GM12872 (cell line): ENCODE measurements around the gene PDF.

Source experiments
- TF ChIP-seq, protein P1 (sequence below): IDR thresholded peaks from 3 replicates; pipeline ENCODE4 v1.5.1; 2011; ENCODE audit warnings: low read depth, mild to moderate bottlenecking, low read length, moderate library complexity; ENCODE audit not compliant: insufficient read depth

Gene PDF

DNA sequence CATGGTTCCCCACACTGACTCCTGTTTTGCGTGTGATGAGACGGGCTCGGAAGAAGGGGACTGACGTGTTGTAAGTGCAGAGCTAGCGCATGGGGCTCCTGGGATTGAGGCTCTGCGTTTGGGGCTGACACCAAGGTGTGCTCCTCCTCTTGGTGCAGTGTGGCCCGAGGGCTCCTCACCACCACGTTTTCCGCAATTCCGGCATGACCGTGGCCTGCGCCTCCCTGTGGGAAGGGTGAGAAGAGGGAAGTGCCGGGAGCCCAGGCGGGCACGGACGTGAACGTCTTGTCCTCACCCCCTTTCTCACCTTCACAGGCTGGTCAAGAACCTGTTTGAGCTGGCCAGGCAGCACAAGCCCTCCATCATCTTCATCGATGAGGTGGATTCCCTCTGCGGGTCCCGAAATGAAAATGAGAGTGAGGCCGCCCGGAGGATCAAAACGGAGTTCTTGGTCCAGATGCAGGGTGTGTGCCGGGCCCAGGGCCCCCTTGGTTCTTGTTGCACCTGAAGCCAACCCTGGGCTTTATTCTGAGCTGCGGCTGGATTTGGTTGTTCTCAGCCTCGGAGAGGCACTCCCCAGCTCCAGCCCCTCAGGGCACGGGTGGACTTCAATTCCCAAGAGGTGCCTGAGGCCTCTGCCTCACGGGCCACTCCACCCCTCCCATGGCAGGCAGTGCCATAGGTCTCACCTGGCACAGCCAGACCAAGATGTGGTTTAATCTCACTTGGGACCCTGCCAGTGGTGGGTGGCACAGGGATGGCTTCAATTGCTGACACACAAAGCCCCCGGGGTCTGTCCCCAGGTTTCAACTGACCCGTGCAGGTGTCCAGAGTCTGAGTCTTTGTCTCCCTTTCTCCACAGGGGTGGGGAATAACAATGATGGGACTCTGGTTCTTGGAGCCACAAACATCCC lies 10.3 kb downstream of the PDF start:
- TF ChIP-seq, protein P1, sequence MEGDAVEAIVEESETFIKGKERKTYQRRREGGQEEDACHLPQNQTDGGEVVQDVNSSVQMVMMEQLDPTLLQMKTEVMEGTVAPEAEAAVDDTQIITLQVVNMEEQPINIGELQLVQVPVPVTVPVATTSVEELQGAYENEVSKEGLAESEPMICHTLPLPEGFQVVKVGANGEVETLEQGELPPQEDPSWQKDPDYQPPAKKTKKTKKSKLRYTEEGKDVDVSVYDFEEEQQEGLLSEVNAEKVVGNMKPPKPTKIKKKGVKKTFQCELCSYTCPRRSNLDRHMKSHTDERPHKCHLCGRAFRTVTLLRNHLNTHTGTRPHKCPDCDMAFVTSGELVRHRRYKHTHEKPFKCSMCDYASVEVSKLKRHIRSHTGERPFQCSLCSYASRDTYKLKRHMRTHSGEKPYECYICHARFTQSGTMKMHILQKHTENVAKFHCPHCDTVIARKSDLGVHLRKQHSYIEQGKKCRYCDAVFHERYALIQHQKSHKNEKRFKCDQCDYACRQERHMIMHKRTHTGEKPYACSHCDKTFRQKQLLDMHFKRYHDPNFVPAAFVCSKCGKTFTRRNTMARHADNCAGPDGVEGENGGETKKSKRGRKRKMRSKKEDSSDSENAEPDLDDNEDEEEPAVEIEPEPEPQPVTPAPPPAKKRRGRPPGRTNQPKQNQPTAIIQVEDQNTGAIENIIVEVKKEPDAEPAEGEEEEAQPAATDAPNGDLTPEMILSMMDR = no peak

DNA sequence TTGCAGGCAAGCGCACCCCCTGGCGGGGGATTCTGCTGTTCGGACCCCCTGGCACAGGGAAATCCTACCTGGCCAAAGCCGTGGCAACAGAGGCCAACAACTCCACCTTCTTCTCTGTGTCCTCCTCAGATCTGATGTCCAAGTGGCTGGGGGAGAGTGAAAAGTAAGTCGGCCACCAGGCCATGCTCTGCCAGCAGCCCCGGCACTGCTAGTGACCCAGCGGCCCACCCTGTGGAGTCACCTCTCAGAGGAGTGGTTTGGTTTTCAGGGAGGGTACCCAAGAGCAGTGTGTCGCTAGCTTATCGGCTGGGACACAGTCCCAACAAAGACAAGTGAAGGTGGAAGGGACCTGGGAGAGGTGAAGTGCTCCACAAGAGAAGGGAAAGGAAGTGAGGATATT lies 11.0 kb downstream of the PDF start:
- TF ChIP-seq, protein P1 = no peak

DNA sequence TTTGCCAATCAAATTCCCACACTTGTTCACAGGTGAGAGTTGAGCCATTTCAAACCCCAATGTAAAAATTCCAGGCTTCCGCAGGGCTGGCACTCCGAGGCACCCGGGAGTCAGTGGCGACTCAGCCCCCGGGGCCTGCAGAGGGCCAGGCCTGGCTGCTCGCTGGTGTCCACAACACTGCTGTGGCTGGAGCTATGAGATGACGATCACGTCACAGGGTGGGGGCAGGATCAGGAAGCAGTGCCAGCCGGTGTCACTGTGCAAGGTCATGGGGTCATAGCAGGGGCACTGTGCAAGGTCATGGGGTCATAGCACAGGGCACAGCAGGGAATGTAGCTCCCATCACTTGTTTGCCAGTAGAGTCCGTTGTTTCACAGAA lies 11.5 kb downstream of the PDF start:
- TF ChIP-seq, protein P1 = no peak

DNA sequence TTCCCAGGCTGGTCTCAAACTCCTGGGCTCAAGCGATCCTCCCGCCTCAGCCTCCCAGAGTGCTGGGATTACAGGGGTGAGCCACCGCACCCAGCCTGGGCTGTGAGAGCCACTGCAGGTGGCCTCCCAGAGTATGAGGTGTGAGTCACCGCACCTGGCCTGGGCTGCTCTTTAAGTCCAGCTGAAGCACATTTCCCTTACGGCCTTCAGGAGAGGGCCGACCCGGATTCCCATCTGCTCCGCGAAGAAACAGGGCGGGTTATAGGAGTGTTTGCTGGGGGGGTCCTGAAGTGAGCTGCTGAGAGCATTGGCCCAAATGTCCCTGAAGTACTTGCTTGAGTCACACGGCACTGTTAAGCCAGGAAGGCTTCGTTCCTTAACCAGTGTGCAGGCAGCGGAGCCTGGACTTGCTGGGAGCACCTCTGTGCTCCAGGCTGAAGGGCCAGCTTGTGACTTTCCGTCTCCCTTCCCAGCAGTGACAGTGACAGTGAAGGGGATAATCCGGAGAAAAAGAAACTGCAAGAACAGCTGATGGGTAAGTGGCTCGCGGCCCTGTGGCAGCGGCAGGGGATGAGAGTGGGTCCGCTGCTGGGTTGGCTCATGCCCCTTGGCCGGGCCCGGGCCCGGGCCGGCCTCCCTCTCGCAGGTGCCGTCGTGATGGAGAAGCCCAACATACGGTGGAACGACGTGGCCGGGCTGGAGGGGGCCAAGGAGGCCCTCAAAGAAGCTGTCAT lies 12.0 kb downstream of the PDF start:
- TF ChIP-seq, protein P1 = no peak

DNA sequence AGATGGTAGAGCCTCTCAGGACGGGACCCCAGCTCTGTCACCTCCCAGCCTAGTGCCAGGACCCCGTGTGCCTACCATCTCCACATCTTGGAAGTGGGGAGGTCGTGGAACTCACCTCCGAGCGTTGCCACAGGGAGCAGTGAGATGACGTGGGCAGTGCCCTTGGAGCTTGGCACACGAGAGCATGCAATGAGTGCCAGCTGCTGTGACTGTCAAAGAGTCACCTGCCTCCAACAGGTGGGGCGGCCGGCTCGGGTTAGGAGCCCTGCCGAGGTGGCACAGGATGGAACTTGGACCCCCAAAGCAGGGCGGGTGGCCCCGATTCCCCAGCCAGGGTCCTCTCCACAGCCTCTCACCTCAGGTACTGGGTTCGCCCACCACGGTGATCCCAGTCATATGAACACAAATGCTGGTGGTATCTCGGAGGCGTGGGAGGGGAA lies 13.8 kb downstream of the PDF start:
- TF ChIP-seq, protein P1 = no peak

DNA sequence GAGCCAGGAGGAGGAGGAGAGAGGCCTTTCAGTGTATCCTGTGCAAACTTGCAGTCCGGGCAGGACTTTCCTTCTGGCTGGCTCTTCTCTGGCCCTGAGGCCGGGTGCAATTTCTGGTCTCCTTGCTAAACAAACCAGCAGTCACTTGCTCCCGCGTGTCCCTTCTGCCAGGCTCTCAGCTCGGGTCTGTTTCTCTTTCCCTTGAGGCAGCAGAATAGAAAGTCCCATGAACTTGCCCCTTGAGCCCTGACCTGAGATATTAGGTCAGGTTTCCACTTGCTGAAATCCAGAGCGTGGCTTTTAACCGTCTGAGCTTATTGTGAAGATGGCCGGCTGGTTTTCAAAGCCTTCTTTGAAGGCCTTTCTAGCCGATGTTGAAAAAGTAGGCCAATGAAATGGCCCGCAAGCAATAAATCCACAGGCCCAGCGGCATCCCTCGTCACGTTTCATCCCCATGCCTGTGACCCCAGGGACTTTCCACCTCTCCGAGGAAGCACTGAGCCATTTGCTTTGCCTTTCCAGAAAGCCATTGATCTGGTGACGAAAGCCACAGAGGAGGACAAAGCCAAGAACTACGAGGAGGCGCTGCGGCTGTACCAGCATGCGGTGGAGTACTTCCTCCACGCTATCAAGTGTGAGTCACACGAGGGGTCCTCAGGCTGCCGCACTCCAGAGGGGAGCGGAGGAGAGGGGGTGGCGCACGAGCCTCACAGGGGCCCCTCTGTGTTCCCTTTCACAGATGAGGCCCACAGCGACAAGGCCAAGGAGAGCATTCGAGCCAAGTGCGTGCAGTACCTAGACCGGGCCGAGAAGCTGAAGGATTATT lies 14.7 kb downstream of the PDF start:
- TF ChIP-seq, protein P1 = no peak

DNA sequence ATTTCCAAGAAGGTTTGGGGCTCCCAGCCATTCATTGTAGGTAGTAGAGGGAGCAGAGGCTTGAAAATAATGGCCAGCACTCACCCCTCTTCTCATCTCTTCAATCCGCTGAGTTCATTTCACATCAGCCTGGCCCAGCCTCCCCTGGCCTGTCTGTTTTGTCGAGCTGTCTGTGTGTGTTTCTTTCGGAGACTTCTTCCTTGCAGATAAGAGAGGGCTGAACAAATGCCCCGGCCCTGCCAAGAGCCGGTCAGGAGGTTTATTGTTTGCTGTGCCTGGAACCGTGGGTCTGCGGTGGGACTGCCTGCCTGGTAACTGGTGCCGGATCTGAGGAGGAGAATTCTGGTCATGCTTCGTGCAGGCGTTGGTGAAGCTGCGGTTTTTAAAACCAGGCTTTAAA lies 15.9 kb downstream of the PDF start:
- TF ChIP-seq, protein P1 = no peak
